ENCODE data around the gene MGA.

MGA gene

GRCh38 chr15:41790756-41791546 lies 130.7 kb downstream of the MGA start:
- H3K4me3 ChIP-seq (ENCODE audit: control insufficient read depth in 1 of 7, extremely low read depth in 1 of 7, insufficient read depth in 4 of 7, low read depth in 2 of 7, low read length in 6 of 7) = peak overlapping the region in 4 of 7 experiments; percentile 12 to 55 (median 36)
- WGBS (ENCODE audit: insufficient coverage) = 11% methylated on average over 4 of the region's 5 CpGs
- ChIA-PET CTCF (interaction anchor here (0.9 to 5.4 kb wide), 8 partner anchors 11 to 20 kb away, joined by 3 to 44 read pairs (median 4); partner anchors contain the start of gene MAPKBP1), POLR2A (interaction anchor here (0.5 kb wide), 1 partner anchor 120 kb away, joined by 3 read pairs; no protein-coding TSS in a partner anchor)
- no peaks in the 10 kb centered on the region for H3K27me3 ChIP-seq (replicated peaks in 2 of 5; ENCODE audit: control insufficient read depth in 4 of 5, insufficient read depth in 5 of 5, low read length in 4 of 5)
- H3K4me1 ChIP-seq (ENCODE audit: control extremely low read depth in 1 of 4, control insufficient read depth in 4 of 4, insufficient read depth in 4 of 4, low read length in 3 of 4) = peaks cover 17 to 65% (median 56%) of the 10 kb centered on the region in 4 experiments
- peak overlapping the region; percentile 67 to 83 for H3K27ac ChIP-seq (ENCODE audit: insufficient read depth in 1 of 2, low read depth in 1 of 2, low read length in 2 of 2, poor library complexity in 1 of 2, severe bottlenecking in 2 of 2)
- H3K9me3 ChIP-seq (ENCODE audit: control extremely low read depth in 1 of 5, control insufficient read depth in 4 of 5, insufficient read depth in 2 of 5, low read depth in 1 of 5, low read length in 4 of 5) = no peaks in the 10 kb centered on the region
- DNase-seq = peak in 2 of 3 donors; percentile 78 to 86
- H3K36me3 ChIP-seq (ENCODE audit: control insufficient read depth in 4 of 4, insufficient read depth in 4 of 4, low read length in 3 of 4) = no peaks in the 10 kb centered on the region

GRCh38 chr15:41791547-41791937 lies 131.3 kb downstream of the MGA start:
- POLR2A ChIA-PET = interaction anchor here (0.5 to 1.3 kb wide), 2 partner anchors 19 to 120 kb away, joined by 3 to 4 read pairs; no protein-coding TSS in a partner anchor
- WGBS (ENCODE audit: insufficient coverage) = 62% methylated on average over 3 of the region's 4 CpGs
- peak overlapping the region in 2 of 7 experiments; percentile 31 to 35 for H3K4me3 ChIP-seq (ENCODE audit: control insufficient read depth in 1 of 7, extremely low read depth in 1 of 7, insufficient read depth in 4 of 7, low read depth in 2 of 7, low read length in 6 of 7)
- no peaks in the 10 kb centered on the region for H3K36me3 ChIP-seq (ENCODE audit: control insufficient read depth in 4 of 4, insufficient read depth in 4 of 4, low read length in 3 of 4)
- no peaks in the 10 kb centered on the region for H3K27me3 ChIP-seq (replicated peaks in 2 of 5; ENCODE audit: control insufficient read depth in 4 of 5, insufficient read depth in 5 of 5, low read length in 4 of 5)
- peaks cover 17 to 71% (median 62%) of the 10 kb centered on the region in 4 experiments for H3K4me1 ChIP-seq (ENCODE audit: control extremely low read depth in 1 of 4, control insufficient read depth in 4 of 4, insufficient read depth in 4 of 4, low read length in 3 of 4)
- CTCF ChIA-PET = interaction anchor here (1.0 to 5.4 kb wide), 6 partner anchors 10 to 20 kb away, joined by 3 to 44 read pairs (median 4); partner anchors contain the start of gene MAPKBP1
- no peaks in the 10 kb centered on the region for H3K9me3 ChIP-seq (ENCODE audit: control extremely low read depth in 1 of 5, control insufficient read depth in 4 of 5, insufficient read depth in 2 of 5, low read depth in 1 of 5, low read length in 4 of 5)
- no peak for DNase-seq
- H3K27ac ChIP-seq (ENCODE audit: insufficient read depth in 1 of 2, low read depth in 1 of 2, low read length in 2 of 2, poor library complexity in 1 of 2, severe bottlenecking in 2 of 2) = peak overlapping the region; percentile 67 to 83

GRCh38 chr15:41792000-41792637 lies 131.9 kb downstream of the MGA start:
- WGBS (ENCODE audit: insufficient coverage) = 100% methylated on average over 4 of the region's 5 CpGs
- no peak for DNase-seq
- CTCF ChIA-PET = interaction anchor here (0.5 to 6.7 kb wide), 11 partner anchors 8 to 109 kb away, joined by 3 to 46 read pairs (median 4); partner anchors contain the start of gene MAPKBP1
- H3K27me3 ChIP-seq (replicated peaks in 2 of 5; ENCODE audit: control insufficient read depth in 4 of 5, insufficient read depth in 5 of 5, low read length in 4 of 5) = no peaks in the 10 kb centered on the region
- POLR2A ChIA-PET = interaction anchor here (0.6 to 1.3 kb wide), 2 partner anchors 9 to 18 kb away, joined by 3 to 4 read pairs; no protein-coding TSS in a partner anchor
- H3K36me3 ChIP-seq (ENCODE audit: control insufficient read depth in 4 of 4, insufficient read depth in 4 of 4, low read length in 3 of 4) = no peaks in the 10 kb centered on the region
- peak overlapping the region in 1 of 2 experiments; percentile 83 for H3K27ac ChIP-seq (ENCODE audit: insufficient read depth in 1 of 2, low read depth in 1 of 2, low read length in 2 of 2, poor library complexity in 1 of 2, severe bottlenecking in 2 of 2)
- H3K4me3 ChIP-seq (ENCODE audit: control insufficient read depth in 1 of 7, extremely low read depth in 1 of 7, insufficient read depth in 4 of 7, low read depth in 2 of 7, low read length in 6 of 7) = no peak overlapping the region
- H3K4me1 ChIP-seq (ENCODE audit: control extremely low read depth in 1 of 4, control insufficient read depth in 4 of 4, insufficient read depth in 4 of 4, low read length in 3 of 4) = peaks cover 19 to 76% (median 67%) of the 10 kb centered on the region in 4 experiments
- H3K9me3 ChIP-seq (ENCODE audit: control extremely low read depth in 1 of 5, control insufficient read depth in 4 of 5, insufficient read depth in 2 of 5, low read depth in 1 of 5, low read length in 4 of 5) = no peaks in the 10 kb centered on the region

- CTCF ChIA-PET = interaction anchor here (1.3 to 6.7 kb wide), 5 partner anchors 7 to 122 kb away, joined by 4 to 46 read pairs (median 10); partner anchors contain the start of gene MAPKBP1
- Histone ChIP-seq H3K27ac (ENCODE audit: insufficient read depth in 1 of 2, low read depth in 1 of 2, low read length in 2 of 2, poor library complexity in 1 of 2, severe bottlenecking in 2 of 2) (no peak overlapping the region), H3K27me3 (replicated peaks in 2 of 5; ENCODE audit: control insufficient read depth in 4 of 5, insufficient read depth in 5 of 5, low read length in 4 of 5) (no peaks in the 10 kb centered on the region), H3K9me3 (ENCODE audit: control extremely low read depth in 1 of 5, control insufficient read depth in 4 of 5, insufficient read depth in 2 of 5, low read depth in 1 of 5, low read length in 4 of 5) (no peaks in the 10 kb centered on the region), H3K4me1 (ENCODE audit: control extremely low read depth in 1 of 4, control insufficient read depth in 4 of 4, insufficient read depth in 4 of 4, low read length in 3 of 4) (peaks cover 13 to 69% (median 61%) of the 10 kb centered on the region in 4 experiments), H3K4me3 (ENCODE audit: control insufficient read depth in 1 of 7, extremely low read depth in 1 of 7, insufficient read depth in 4 of 7, low read depth in 2 of 7, low read length in 6 of 7) (no peak overlapping the region), H3K36me3 (ENCODE audit: control insufficient read depth in 4 of 4, insufficient read depth in 4 of 4, low read length in 3 of 4) (no peaks in the 10 kb centered on the region)
- DNase-seq = no peak
- POLR2A ChIA-PET = interaction anchor here (0.6 kb wide), 1 partner anchor 16 kb away, joined by 6 read pairs; no protein-coding TSS in a partner anchor
- no CpG with 5 or more reads among the region's 4 CpGs for WGBS (ENCODE audit: insufficient coverage)
Measured at GRCh38 chr15:41794081-41794480, 133.9 kb downstream of the MGA start.

DNA sequence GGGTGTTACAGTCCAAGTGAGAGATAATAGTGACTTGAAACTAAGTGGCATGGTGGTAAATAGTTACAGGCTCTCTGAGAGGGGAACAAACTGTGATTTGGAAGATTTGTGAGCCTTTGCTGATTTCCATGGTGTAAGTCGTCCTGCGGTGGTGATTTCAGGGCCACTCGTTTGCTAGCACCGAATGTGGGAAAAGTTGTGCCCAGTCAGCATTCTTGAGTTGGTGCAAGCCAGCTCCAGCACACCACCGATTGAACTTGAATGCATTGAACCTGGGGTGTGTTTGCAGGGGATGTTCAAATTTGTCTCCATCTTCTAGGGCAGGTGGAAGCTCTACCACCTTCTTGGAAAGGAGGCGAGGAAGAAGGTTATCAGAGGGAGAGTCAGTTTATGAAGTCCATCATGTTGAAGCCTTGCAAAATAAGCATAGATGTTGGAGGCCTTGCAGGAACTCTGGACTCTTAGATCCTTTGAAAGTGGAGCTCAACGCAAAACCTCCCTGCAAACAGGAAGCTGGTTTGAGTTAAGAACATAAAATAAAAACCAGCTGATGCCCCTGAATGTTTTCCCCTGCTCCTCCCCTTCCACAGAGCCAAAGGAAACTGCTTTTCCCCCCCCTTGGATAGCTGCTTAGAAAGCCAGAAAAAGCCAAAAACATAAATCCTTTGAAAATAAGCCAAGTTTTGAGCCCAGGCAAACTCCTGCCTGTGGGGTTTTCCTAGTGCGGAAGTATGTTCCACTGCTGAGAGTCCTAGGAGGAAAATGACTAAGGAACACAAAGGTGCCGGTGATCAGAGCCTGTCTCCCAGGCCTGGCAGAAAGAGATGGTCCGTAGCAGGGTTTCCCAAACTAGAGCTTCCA lies 136.0 kb downstream of the MGA start:
- H3K27me3 ChIP-seq (replicated peaks in 2 of 5; ENCODE audit: control insufficient read depth in 4 of 5, insufficient read depth in 5 of 5, low read length in 4 of 5) = no peaks in the 10 kb centered on the region
- CTCF ChIA-PET = interaction anchor here (0.6 to 6.7 kb wide), 8 partner anchors 11 to 283 kb away, joined by 3 to 46 read pairs (median 7); partner anchors contain the start of genes LTK and MAPKBP1
- DNase-seq = peak in 1 of 3 donors; percentile 21
- H3K27ac ChIP-seq (ENCODE audit: insufficient read depth in 1 of 2, low read depth in 1 of 2, low read length in 2 of 2, poor library complexity in 1 of 2, severe bottlenecking in 2 of 2) = no peak overlapping the region
- H3K4me3 ChIP-seq (ENCODE audit: control insufficient read depth in 1 of 7, extremely low read depth in 1 of 7, insufficient read depth in 4 of 7, low read depth in 2 of 7, low read length in 6 of 7) = peak overlapping the region in 2 of 7 experiments; percentile 28 to 38
- peaks cover 0 to 2% (median 0%) of the 10 kb centered on the region in 5 experiments for H3K9me3 ChIP-seq (ENCODE audit: control extremely low read depth in 1 of 5, control insufficient read depth in 4 of 5, insufficient read depth in 2 of 5, low read depth in 1 of 5, low read length in 4 of 5)
- POLR2A ChIA-PET = interaction anchor here (1.2 kb wide), 1 partner anchor 10 kb away, joined by 3 read pairs; no protein-coding TSS in a partner anchor
- H3K4me1 ChIP-seq (ENCODE audit: control extremely low read depth in 1 of 4, control insufficient read depth in 4 of 4, insufficient read depth in 4 of 4, low read length in 3 of 4) = peaks cover 4 to 48% (median 39%) of the 10 kb centered on the region in 4 experiments
- WGBS (ENCODE audit: insufficient coverage) = 42% methylated on average over 8 of the region's 10 CpGs
- H3K36me3 ChIP-seq (ENCODE audit: control insufficient read depth in 4 of 4, insufficient read depth in 4 of 4, low read length in 3 of 4) = peaks cover 0 to 15% (median 6%) of the 10 kb centered on the region in 4 experiments
